Measurements from ENCODE around the gene USP21.

The USP21 gene

DNA sequence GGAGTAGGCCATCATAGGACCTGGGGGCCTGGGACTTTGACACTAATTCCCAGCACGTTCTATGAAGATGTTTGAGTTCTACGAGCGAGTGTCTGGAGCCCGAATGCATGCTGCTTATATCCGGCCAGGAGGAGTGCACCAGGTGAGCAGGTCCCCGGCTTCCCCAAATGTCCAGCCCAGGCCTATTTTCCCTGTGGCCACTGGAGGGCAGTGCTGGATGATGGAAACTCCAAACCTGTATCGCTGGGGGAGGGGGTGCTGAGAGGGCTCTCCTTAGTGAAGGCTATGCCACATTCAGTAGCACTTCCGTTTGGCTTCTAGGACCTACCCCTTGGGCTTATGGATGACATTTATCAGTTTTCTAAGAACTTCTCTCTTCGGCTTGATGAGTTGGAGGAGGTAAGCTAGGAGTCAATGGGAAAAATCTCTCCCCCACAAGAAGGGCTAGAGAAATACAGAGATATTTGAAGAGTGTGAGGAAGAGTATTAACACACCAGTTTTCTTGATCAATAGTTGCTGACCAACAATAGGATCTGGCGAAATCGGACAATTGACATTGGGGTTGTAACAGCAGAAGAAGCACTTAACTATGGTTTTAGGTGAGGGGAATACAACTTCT, 50.6 kb downstream of the USP21 start:
- TF ChIP-seq CSDC2 (CRISPR knock-in tag; IDR thresholded peaks at IDR 0.05) (no peak), RARB (CRISPR knock-in tag; IDR thresholded peaks at IDR 0.05) (no peak), ARNTL (CRISPR knock-in tag; IDR thresholded peaks at IDR 0.05; ENCODE audit: borderline replicate concordance, low read depth) (no peak), ZC3H10 (CRISPR knock-in tag; IDR thresholded peaks at IDR 0.05) (no peak), BACH2 (CRISPR knock-in tag; IDR thresholded peaks at IDR 0.05; ENCODE audit: borderline replicate concordance) (no peak), ZFP30 (CRISPR knock-in tag; IDR thresholded peaks at IDR 0.05) (no peak), CREB5 (CRISPR knock-in tag; IDR thresholded peaks at IDR 0.05; ENCODE audit: low read depth) (no peak), ZNF8 (CRISPR knock-in tag; IDR thresholded peaks at IDR 0.05) (no peak)
- TF ChIP-seq, protein P1, sequence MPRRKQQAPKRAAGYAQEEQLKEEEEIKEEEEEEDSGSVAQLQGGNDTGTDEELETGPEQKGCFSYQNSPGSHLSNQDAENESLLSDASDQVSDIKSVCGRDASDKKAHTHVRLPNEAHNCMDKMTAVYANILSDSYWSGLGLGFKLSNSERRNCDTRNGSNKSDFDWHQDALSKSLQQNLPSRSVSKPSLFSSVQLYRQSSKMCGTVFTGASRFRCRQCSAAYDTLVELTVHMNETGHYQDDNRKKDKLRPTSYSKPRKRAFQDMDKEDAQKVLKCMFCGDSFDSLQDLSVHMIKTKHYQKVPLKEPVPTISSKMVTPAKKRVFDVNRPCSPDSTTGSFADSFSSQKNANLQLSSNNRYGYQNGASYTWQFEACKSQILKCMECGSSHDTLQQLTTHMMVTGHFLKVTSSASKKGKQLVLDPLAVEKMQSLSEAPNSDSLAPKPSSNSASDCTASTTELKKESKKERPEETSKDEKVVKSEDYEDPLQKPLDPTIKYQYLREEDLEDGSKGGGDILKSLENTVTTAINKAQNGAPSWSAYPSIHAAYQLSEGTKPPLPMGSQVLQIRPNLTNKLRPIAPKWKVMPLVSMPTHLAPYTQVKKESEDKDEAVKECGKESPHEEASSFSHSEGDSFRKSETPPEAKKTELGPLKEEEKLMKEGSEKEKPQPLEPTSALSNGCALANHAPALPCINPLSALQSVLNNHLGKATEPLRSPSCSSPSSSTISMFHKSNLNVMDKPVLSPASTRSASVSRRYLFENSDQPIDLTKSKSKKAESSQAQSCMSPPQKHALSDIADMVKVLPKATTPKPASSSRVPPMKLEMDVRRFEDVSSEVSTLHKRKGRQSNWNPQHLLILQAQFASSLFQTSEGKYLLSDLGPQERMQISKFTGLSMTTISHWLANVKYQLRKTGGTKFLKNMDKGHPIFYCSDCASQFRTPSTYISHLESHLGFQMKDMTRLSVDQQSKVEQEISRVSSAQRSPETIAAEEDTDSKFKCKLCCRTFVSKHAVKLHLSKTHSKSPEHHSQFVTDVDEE (CRISPR knock-in tag; IDR thresholded peaks at IDR 0.05): no peak
- TF ChIP-seq, protein P2, sequence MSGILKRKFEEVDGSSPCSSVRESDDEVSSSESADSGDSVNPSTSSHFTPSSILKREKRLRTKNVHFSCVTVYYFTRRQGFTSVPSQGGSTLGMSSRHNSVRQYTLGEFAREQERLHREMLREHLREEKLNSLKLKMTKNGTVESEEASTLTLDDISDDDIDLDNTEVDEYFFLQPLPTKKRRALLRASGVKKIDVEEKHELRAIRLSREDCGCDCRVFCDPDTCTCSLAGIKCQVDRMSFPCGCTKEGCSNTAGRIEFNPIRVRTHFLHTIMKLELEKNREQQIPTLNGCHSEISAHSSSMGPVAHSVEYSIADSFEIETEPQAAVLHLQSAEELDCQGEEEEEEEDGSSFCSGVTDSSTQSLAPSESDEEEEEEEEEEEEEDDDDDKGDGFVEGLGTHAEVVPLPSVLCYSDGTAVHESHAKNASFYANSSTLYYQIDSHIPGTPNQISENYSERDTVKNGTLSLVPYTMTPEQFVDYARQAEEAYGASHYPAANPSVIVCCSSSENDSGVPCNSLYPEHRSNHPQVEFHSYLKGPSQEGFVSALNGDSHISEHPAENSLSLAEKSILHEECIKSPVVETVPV (CRISPR knock-in tag; IDR thresholded peaks at IDR 0.05): no peak
- TF ChIP-seq, protein P3, sequence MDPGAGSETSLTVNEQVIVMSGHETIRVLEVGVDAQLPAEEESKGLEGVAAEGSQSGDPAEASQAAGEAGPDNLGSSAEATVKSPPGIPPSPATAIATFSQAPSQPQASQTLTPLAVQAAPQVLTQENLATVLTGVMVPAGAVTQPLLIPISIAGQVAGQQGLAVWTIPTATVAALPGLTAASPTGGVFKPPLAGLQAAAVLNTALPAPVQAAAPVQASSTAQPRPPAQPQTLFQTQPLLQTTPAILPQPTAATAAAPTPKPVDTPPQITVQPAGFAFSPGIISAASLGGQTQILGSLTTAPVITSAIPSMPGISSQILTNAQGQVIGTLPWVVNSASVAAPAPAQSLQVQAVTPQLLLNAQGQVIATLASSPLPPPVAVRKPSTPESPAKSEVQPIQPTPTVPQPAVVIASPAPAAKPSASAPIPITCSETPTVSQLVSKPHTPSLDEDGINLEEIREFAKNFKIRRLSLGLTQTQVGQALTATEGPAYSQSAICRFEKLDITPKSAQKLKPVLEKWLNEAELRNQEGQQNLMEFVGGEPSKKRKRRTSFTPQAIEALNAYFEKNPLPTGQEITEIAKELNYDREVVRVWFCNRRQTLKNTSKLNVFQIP (CRISPR knock-in tag; IDR thresholded peaks at IDR 0.05; ENCODE audit: borderline replicate concordance, low read depth): no peak
- peak; percentile 97 for ATAC-seq

GRCh38 chr1:161214369-161214768, 55.1 kb downstream of the USP21 start:
- no peak for ATAC-seq
- TF ChIP-seq, protein P3 (CRISPR knock-in tag; IDR thresholded peaks at IDR 0.05; ENCODE audit: borderline replicate concordance, low read depth): no peak
- TF ChIP-seq, protein P1 (CRISPR knock-in tag; IDR thresholded peaks at IDR 0.05): no peak
- TF ChIP-seq ARNTL (CRISPR knock-in tag; IDR thresholded peaks at IDR 0.05; ENCODE audit: borderline replicate concordance, low read depth) (no peak), ZNF70 (CRISPR knock-in tag; IDR thresholded peaks at IDR 0.05) (no peak), ZNF8 (CRISPR knock-in tag; IDR thresholded peaks at IDR 0.05) (no peak), ZFP30 (CRISPR knock-in tag; IDR thresholded peaks at IDR 0.05) (no peak), OSR1 (CRISPR knock-in tag; IDR thresholded peaks at IDR 0.05) (no peak), PPARA (CRISPR knock-in tag; IDR thresholded peaks at IDR 0.05; ENCODE audit: borderline replicate concordance) (no peak), ZNF565 (CRISPR knock-in tag; conservative IDR thresholded peaks at IDR 0.05; ENCODE audit: low read depth) (no peak), ZC3H10 (CRISPR knock-in tag; IDR thresholded peaks at IDR 0.05) (no peak), BACH2 (CRISPR knock-in tag; IDR thresholded peaks at IDR 0.05; ENCODE audit: borderline replicate concordance) (no peak)
- TF ChIP-seq, protein P2 (CRISPR knock-in tag; IDR thresholded peaks at IDR 0.05): no peak
